Fibroblast of the aortic adventitia (primary cell): ENCODE data around the gene SPTBN2. TPM values are rescaled to one million over a fixed set of nuclear protein-coding genes. Genes with fewer than 3 reads are reported as not detected.
A peak's percentile ranks its signal among the peaks of the same experiment; 100 is the strongest.

Experiments
- DNase-seq: peaks from one replicate; pipeline ENCODE4 v3.0.0-alpha.2; 2010; ENCODE audit warnings: low read depth
- H3K4me3 ChIP-seq: 2 replicates; pipeline ENCODE4 v1.5.1; 2011; ENCODE audit warnings: low read depth, mild to moderate bottlenecking, control low read depth, low read length, moderate library complexity
- total RNA-seq: library from RNA; depleted of rRNA; stranded (reverse); fragments of >200 nt; gene quantifications from 2 replicates; pipeline ENCODE4 v1.2.3, GENCODE V29; 2012; ENCODE audit warnings: low replicate concordance
- TF ChIP-seq, protein P1 (sequence below): IDR thresholded peaks from 2 replicates; pipeline ENCODE4 v1.5.1; 2011; ENCODE audit warnings: mild to moderate bottlenecking, low read length, control low read depth, inconsistent platforms; ENCODE audit not compliant: insufficient read depth

Gene SPTBN2
- total RNA-seq, 1 donor = 0.27 TPM

GRCh38 chr11:66741153-66741552 lies 12.1 kb upstream of the SPTBN2 start:
- TF ChIP-seq, protein P1, sequence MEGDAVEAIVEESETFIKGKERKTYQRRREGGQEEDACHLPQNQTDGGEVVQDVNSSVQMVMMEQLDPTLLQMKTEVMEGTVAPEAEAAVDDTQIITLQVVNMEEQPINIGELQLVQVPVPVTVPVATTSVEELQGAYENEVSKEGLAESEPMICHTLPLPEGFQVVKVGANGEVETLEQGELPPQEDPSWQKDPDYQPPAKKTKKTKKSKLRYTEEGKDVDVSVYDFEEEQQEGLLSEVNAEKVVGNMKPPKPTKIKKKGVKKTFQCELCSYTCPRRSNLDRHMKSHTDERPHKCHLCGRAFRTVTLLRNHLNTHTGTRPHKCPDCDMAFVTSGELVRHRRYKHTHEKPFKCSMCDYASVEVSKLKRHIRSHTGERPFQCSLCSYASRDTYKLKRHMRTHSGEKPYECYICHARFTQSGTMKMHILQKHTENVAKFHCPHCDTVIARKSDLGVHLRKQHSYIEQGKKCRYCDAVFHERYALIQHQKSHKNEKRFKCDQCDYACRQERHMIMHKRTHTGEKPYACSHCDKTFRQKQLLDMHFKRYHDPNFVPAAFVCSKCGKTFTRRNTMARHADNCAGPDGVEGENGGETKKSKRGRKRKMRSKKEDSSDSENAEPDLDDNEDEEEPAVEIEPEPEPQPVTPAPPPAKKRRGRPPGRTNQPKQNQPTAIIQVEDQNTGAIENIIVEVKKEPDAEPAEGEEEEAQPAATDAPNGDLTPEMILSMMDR = no peak
- no peak for DNase-seq
- no peak overlapping the region for H3K4me3 ChIP-seq

GRCh38 chr11:66739983-66740382 lies 11.0 kb upstream of the SPTBN2 start:
- TF ChIP-seq, protein P1 = no peak
- DNase-seq = peak; percentile 52
- no peak overlapping the region for H3K4me3 ChIP-seq

- H3K4me3 ChIP-seq = no peak overlapping the region
- TF ChIP-seq, protein P1 = no peak
These were observed 5.2 kb upstream of the SPTBN2 start for GRCh38 chr11:66734215-66734614.

DNA sequence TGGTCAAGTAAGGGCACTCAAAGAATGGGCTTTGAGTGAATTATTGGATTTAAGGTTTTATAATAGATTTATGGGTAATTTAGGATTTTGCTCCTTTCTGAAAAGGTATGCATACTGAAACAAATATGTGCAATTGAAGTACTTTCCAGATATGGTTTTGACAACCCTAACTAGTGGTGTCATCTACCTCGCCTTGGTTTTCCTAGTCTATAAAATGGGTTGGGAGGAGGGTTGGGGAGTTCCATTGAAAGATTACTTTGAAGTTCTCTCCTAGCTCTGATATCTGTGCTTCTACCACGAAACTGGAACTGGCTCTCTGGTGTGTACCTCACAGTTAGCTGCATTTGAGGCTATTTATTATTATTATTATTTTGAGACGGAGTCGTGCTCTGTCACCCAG lies 431 bp upstream of the SPTBN2 start:
- no peak for DNase-seq
- TF ChIP-seq, protein P1 = no peak
- no peak overlapping the region for H3K4me3 ChIP-seq

More at GRCh38 chr11:66734215-66734614, 5.2 kb upstream of the SPTBN2 start:
- no peak for DNase-seq

DNA sequence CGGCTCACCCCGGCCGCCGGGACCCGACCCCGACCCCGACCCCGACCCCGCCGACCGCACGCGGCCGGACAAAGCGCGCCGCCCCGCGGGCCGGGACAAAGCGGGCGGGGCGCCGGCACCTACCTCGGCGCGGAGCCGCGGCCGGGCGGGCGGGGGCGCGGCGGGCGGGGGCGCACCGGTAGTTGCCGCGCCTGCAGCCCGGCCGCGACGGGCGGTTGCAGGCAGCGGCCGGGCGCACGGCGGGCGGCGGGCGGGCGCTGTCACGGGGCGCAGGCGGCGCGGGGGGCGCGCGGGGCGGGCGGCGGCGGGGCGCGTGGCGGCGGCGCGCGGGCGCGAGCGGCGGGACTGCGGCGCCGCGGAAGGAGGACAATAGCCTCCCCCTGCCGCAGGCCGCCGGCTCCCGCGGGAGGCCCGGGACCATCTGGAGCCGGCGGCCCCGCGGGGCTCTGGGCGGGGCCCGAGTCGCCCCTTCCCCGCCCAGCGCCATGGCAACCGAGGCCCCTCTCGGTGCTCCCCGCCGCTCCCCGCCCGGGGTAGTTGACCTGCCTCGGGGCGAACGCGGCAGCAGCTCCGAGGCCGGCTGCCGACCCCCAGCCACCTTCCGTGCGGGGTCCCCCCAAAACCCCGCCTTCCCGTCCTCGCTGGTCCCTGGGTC lies 851 bp downstream of the SPTBN2 start:
- TF ChIP-seq, protein P1 = no peak
- no peak for DNase-seq
- H3K4me3 ChIP-seq = peak overlapping the region; percentile 55

DNA sequence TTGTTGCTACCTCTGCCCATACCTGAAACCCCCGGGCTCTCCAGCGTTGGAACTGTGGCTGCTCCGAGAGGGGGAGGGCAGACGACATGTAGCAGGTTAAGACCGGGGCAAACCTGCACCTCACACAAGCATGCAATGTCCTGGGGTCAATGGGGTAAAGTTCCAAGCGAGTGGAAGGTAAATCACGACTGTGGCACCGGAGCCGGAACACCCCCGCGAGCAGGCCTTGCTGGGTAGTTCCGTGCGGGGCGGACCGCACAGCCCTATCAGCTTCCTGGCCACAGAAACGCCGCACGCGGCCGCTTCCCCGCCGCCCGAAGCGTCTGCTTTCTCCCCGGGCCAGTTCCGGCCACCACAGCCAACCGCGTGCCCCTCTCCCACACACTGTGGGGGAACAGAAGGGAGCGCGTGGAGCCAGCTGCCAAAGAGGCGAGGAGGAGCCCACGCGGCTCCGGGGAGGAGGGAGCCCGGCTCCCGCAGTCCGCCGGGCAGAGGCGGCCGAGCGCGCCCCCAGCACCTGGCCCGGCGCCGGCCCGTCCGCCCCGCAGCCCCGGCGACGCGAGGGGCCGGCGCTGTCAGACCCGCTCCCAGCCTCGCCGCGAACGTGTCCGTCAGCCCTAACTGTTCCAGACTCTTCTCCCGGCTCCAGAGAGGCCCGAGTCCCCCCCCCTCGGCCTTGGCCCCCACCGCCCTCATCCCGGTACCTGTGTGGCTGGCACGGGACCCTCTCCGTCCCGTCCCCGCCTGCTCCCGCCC lies 1.6 kb downstream of the SPTBN2 start:
- TF ChIP-seq, protein P1 = no peak
- peak overlapping the region; percentile 55 for H3K4me3 ChIP-seq
- DNase-seq = no peak
